ENCODE results near the gene EPHB1.
"Not testable (repeated sequence)": the region's sequence is repeated elsewhere in the genome, so short reads cannot be mapped to it uniquely, and the experiment has no call there.

Gene EPHB1

DNA sequence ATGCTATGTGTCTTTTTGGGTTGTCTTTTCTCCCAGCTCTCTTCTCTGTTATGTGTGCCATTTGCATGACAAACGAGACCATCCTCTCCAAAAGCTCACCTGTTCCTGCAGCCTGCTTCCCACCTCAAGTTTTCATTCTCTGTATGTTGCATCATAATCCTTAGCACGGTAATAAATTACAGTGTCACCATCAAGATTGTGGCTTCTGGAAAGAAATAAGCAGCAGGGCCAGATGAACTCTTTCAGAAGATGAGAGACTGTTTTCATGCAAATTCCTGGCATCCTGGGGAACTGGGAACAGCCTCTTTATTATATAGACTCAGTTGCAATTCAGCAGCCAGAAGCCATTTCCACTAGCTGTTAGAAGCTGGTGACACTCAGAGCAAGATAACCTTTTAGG lies 436.7 kb downstream of the EPHB1 start:
- H3K27me3 ChIP-seq (ENCODE audit: control insufficient read depth, insufficient read depth, low read length), result no peaks in the 10 kb centered on the region
- H3K9ac ChIP-seq (ENCODE audit: low read depth, low read length), result no peak overlapping the region
- peak overlapping the region; percentile 2 for H3K4me3 ChIP-seq (ENCODE audit: low read depth, low read length)
- peaks cover 20% of the 10 kb centered on the region for H3K4me1 ChIP-seq (ENCODE audit: control insufficient read depth, insufficient read depth, low read length)
- H3K36me3 ChIP-seq (ENCODE audit: control insufficient read depth, insufficient read depth, low read length), result peaks cover 4% of the 10 kb centered on the region
- H3K9me3 ChIP-seq (ENCODE audit: control insufficient read depth, insufficient read depth, low read length), result peaks cover 9% of the 10 kb centered on the region

- Histone ChIP-seq H3K36me3 (ENCODE audit: control insufficient read depth, insufficient read depth, low read length) (peaks cover 4% of the 10 kb centered on the region), H3K9ac (ENCODE audit: low read depth, low read length) (no peak overlapping the region), H3K4me1 (ENCODE audit: control insufficient read depth, insufficient read depth, low read length) (peaks cover 20% of the 10 kb centered on the region), H3K4me3 (ENCODE audit: low read depth, low read length) (no peak overlapping the region), H3K9me3 (ENCODE audit: control insufficient read depth, insufficient read depth, low read length) (peaks cover 9% of the 10 kb centered on the region), H3K27me3 (ENCODE audit: control insufficient read depth, insufficient read depth, low read length) (no peaks in the 10 kb centered on the region)
Observed at GRCh38 chr3:135232226-135232625, 437.2 kb downstream of the EPHB1 start.

DNA sequence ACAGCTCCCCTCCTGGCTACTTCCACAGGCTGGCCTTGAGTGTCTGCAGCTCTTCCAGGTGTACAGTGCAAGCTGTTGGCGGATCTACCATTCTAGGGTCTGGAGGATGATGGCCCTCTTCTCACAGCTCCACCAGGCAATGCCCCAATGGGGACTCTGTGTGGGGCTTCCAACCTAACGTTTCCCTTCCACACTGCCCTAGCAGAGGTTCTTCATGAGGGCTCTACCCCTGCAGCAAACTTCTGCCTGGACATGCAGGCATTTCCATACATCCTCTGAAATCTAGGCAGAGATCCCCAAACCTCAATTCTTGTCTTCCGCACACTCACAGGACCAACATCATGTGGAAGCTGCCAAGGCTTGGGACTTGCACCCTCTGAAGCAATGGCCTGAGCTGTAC lies 438.4 kb downstream of the EPHB1 start:
- H3K4me1 ChIP-seq (ENCODE audit: control insufficient read depth, insufficient read depth, low read length), result peaks cover 20% of the 10 kb centered on the region
- H3K9ac ChIP-seq (ENCODE audit: low read depth, low read length); H3K9me3 ChIP-seq (ENCODE audit: control insufficient read depth, insufficient read depth, low read length); H3K36me3 ChIP-seq (ENCODE audit: control insufficient read depth, insufficient read depth, low read length); H3K27me3 ChIP-seq (ENCODE audit: control insufficient read depth, insufficient read depth, low read length); H3K4me3 ChIP-seq (ENCODE audit: low read depth, low read length): not testable (repeated sequence)

- no peak overlapping the region for H3K9ac ChIP-seq (ENCODE audit: low read depth, low read length)
- peaks cover 9% of the 10 kb centered on the region for H3K9me3 ChIP-seq (ENCODE audit: control insufficient read depth, insufficient read depth, low read length)
- H3K36me3 ChIP-seq (ENCODE audit: control insufficient read depth, insufficient read depth, low read length), result peaks cover 4% of the 10 kb centered on the region
- H3K4me1 ChIP-seq (ENCODE audit: control insufficient read depth, insufficient read depth, low read length), result peaks cover 18% of the 10 kb centered on the region
- H3K27me3 ChIP-seq (ENCODE audit: control insufficient read depth, insufficient read depth, low read length), result no peaks in the 10 kb centered on the region
- no peak overlapping the region for H3K4me3 ChIP-seq (ENCODE audit: low read depth, low read length)
Observed at GRCh38 chr3:135235541-135235940, 440.5 kb downstream of the EPHB1 start.

- H3K4me3 ChIP-seq (ENCODE audit: low read depth, low read length), result no peak overlapping the region
- peaks cover 4% of the 10 kb centered on the region for H3K36me3 ChIP-seq (ENCODE audit: control insufficient read depth, insufficient read depth, low read length)
- H3K27me3 ChIP-seq (ENCODE audit: control insufficient read depth, insufficient read depth, low read length), result no peaks in the 10 kb centered on the region
- H3K9me3 ChIP-seq (ENCODE audit: control insufficient read depth, insufficient read depth, low read length), result peaks cover 9% of the 10 kb centered on the region
- H3K4me1 ChIP-seq (ENCODE audit: control insufficient read depth, insufficient read depth, low read length), result peaks cover 4% of the 10 kb centered on the region
- H3K9ac ChIP-seq (ENCODE audit: low read depth, low read length), result no peak overlapping the region
Observed at GRCh38 chr3:135237371-135238143, 442.5 kb downstream of the EPHB1 start.

DNA sequence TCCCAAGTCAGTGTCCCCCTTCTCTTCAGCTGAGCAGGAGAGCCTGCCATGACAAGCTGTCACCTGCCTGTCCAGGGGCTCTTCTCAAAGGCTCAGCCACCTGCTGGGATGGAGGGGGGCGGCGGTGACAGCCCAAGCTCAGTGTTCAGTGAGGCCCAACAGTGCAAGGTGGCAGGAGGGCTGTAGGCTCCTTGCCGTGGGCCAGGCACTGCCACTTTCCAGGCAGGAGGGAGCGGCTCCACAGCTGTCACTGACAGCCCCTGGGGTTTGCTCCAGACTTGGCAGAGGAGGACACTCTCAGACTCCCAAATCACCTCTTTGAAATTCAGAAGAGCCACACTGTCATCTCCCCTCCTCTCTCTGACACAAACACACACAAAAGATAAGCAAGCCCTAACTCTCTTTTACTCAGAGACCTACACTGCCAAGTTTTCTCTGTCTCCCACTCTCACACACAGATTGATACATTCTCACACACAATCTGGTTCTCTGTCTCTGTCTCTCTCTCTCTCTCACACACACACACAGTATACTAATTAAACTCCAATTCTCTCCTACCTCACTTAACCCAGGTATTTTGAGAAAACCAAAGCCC lies 443.3 kb downstream of the EPHB1 start:
- H3K36me3 ChIP-seq (ENCODE audit: control insufficient read depth, insufficient read depth, low read length), result peaks cover 1% of the 10 kb centered on the region
- H3K9me3 ChIP-seq (ENCODE audit: control insufficient read depth, insufficient read depth, low read length), result peaks cover 4% of the 10 kb centered on the region
- H3K4me3 ChIP-seq (ENCODE audit: low read depth, low read length), result no peak overlapping the region
- H3K4me1 ChIP-seq (ENCODE audit: control insufficient read depth, insufficient read depth, low read length), result peaks cover 4% of the 10 kb centered on the region
- no peaks in the 10 kb centered on the region for H3K27me3 ChIP-seq (ENCODE audit: control insufficient read depth, insufficient read depth, low read length)
- H3K9ac ChIP-seq (ENCODE audit: low read depth, low read length), result no peak overlapping the region

GRCh38 chr3:135238871-135239614 lies 444.0 kb downstream of the EPHB1 start:
- Histone ChIP-seq H3K36me3 (ENCODE audit: control insufficient read depth, insufficient read depth, low read length) (no peaks in the 10 kb centered on the region), H3K9ac (ENCODE audit: low read depth, low read length) (no peak overlapping the region), H3K4me3 (ENCODE audit: low read depth, low read length) (no peak overlapping the region), H3K9me3 (ENCODE audit: control insufficient read depth, insufficient read depth, low read length) (no peaks in the 10 kb centered on the region), H3K4me1 (ENCODE audit: control insufficient read depth, insufficient read depth, low read length) (peaks cover 4% of the 10 kb centered on the region), H3K27me3 (ENCODE audit: control insufficient read depth, insufficient read depth, low read length) (no peaks in the 10 kb centered on the region)

DNA sequence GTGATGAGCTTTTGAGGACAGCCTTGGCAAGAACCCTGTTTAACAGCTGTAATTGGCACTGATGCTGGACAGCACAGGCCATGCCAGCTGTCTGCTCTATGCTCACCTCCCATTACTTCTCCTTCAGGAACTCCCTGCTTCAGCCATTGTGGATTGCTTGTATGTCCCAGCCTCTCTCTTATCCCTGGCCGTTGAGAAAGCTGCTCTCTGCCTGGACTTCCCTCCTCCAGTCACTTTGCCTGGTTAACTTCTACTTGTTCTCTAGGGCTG lies 444.5 kb downstream of the EPHB1 start:
- no peaks in the 10 kb centered on the region for H3K27me3 ChIP-seq (ENCODE audit: control insufficient read depth, insufficient read depth, low read length)
- no peak overlapping the region for H3K4me3 ChIP-seq (ENCODE audit: low read depth, low read length)
- H3K9me3 ChIP-seq (ENCODE audit: control insufficient read depth, insufficient read depth, low read length), result no peaks in the 10 kb centered on the region
- no peak overlapping the region for H3K9ac ChIP-seq (ENCODE audit: low read depth, low read length)
- H3K4me1 ChIP-seq (ENCODE audit: control insufficient read depth, insufficient read depth, low read length), result peaks cover 4% of the 10 kb centered on the region
- H3K36me3 ChIP-seq (ENCODE audit: control insufficient read depth, insufficient read depth, low read length), result no peaks in the 10 kb centered on the region

DNA sequence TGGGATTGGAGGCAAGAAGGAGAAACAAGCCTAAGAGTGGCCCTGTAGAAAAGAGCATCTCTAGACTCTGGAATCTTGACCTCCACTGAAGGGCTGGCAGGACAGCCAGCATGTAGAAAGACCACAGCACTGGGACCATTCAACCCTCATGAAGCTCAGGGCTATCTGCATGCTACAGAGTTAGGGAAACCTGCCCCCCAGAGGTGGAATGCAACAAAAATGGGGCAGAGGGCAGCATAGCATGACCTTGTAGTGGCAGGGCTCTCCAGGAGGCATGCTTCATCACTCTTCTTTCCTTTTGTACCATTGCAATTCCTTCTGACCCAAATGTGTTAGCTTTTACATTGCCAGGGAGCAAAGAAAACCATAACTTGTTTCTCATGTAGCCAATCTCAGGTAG lies 445.4 kb downstream of the EPHB1 start:
- Histone ChIP-seq H3K36me3 (ENCODE audit: control insufficient read depth, insufficient read depth, low read length) (no peaks in the 10 kb centered on the region), H3K9ac (ENCODE audit: low read depth, low read length) (no peak overlapping the region), H3K4me3 (ENCODE audit: low read depth, low read length) (no peak overlapping the region), H3K9me3 (ENCODE audit: control insufficient read depth, insufficient read depth, low read length) (no peaks in the 10 kb centered on the region), H3K4me1 (ENCODE audit: control insufficient read depth, insufficient read depth, low read length) (peaks cover 4% of the 10 kb centered on the region), H3K27me3 (ENCODE audit: control insufficient read depth, insufficient read depth, low read length) (no peaks in the 10 kb centered on the region)

- Histone ChIP-seq H3K4me3 (ENCODE audit: low read depth, low read length) (no peak overlapping the region), H3K36me3 (ENCODE audit: control insufficient read depth, insufficient read depth, low read length) (no peaks in the 10 kb centered on the region), H3K4me1 (ENCODE audit: control insufficient read depth, insufficient read depth, low read length) (peaks cover 4% of the 10 kb centered on the region), H3K9me3 (ENCODE audit: control insufficient read depth, insufficient read depth, low read length) (no peaks in the 10 kb centered on the region), H3K9ac (ENCODE audit: low read depth, low read length) (no peak overlapping the region), H3K27me3 (ENCODE audit: control insufficient read depth, insufficient read depth, low read length) (no peaks in the 10 kb centered on the region)
Observed at GRCh38 chr3:135242285-135242684, 447.2 kb downstream of the EPHB1 start.

- H3K4me1 ChIP-seq (ENCODE audit: control insufficient read depth, insufficient read depth, low read length), result peaks cover 2% of the 10 kb centered on the region
- no peaks in the 10 kb centered on the region for H3K27me3 ChIP-seq (ENCODE audit: control insufficient read depth, insufficient read depth, low read length)
- no peak overlapping the region for H3K9ac ChIP-seq (ENCODE audit: low read depth, low read length)
- H3K36me3 ChIP-seq (ENCODE audit: control insufficient read depth, insufficient read depth, low read length), result no peaks in the 10 kb centered on the region
- no peaks in the 10 kb centered on the region for H3K9me3 ChIP-seq (ENCODE audit: control insufficient read depth, insufficient read depth, low read length)
- no peak overlapping the region for H3K4me3 ChIP-seq (ENCODE audit: low read depth, low read length)
Observed at GRCh38 chr3:135243616-135244015, 448.6 kb downstream of the EPHB1 start.

- H3K4me3 ChIP-seq (ENCODE audit: low read depth, low read length), result no peak overlapping the region
- H3K9me3 ChIP-seq (ENCODE audit: control insufficient read depth, insufficient read depth, low read length), result no peaks in the 10 kb centered on the region
Observed at GRCh38 chr3:135246027-135246426, 451.0 kb downstream of the EPHB1 start.

More at GRCh38 chr3:135246027-135246426, 451.0 kb downstream of the EPHB1 start:
- H3K9ac ChIP-seq (ENCODE audit: low read depth, low read length), result no peak overlapping the region
- no peaks in the 10 kb centered on the region for H3K4me1 ChIP-seq (ENCODE audit: control insufficient read depth, insufficient read depth, low read length)
- no peaks in the 10 kb centered on the region for H3K27me3 ChIP-seq (ENCODE audit: control insufficient read depth, insufficient read depth, low read length)
- H3K36me3 ChIP-seq (ENCODE audit: control insufficient read depth, insufficient read depth, low read length), result no peaks in the 10 kb centered on the region
